Cortex of kidney (tissue), 1 donor: ENCODE measurements around the gene PROS1.

Source experiments
- DNase-seq: peaks from one replicate; lab custom pipeline; 2025; lab: John Stamatoyannopoulos, UW

PROS1 gene

DNA sequence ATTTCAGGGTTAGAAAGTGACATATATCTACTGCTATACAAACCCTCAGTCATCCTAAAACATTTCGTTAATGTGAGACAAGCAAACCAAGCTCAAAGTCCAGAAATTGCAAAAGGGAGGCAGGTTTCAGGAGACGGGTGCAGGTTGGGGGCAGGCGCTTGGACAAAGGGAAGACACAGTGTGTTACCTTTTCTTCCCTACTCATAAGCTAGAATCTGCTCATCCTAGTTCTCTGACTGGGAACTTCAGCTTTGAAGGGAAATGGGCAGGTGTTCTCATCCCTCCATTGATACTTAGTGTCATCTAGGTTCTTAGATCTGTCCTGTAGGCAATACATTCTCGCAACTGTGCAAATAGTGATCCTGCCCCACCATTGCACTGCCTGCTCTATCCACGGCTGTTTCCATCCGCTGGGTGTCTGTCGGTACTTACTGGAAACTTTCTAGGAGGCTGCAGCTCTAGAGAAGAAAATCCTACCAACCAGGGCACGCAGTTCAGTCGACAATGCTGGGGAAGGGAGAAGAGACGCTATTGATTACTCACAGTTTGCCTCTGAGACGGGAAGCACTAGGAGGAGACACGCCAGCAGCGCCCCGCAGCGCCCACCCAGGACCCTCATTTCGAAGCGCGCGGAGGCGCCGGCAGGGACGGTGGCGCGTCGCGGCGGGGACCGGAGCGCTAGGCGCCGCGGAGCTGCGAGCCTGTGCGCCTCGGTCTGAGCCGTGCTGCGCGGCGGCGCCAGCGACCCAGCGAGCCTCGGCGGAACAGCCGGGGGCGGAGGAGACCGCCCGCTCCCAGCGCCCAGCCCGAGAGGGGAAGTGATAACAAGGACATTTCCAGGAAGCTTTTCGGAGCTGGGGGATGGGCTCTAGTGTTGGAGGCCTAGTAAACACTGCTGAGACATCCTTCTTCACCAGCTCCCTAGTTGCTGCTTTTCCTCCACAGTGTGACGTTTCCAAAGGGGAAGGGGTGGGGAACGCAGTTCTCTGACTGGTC is at the start of gene PROS1:
TSS of gene PROS1 (minus strand) at position 766 of the 996 bp plus-strand sequence. CDS start at position 619, 147 bp downstream.
- no peak for DNase-seq

GRCh38 chr3:94020293-94020692 is 46.6 kb upstream of the PROS1 start:
- DNase-seq: no peak

GRCh38 chr3:94019659-94020058 is 46.0 kb upstream of the PROS1 start:
- DNase-seq: no peak

DNA sequence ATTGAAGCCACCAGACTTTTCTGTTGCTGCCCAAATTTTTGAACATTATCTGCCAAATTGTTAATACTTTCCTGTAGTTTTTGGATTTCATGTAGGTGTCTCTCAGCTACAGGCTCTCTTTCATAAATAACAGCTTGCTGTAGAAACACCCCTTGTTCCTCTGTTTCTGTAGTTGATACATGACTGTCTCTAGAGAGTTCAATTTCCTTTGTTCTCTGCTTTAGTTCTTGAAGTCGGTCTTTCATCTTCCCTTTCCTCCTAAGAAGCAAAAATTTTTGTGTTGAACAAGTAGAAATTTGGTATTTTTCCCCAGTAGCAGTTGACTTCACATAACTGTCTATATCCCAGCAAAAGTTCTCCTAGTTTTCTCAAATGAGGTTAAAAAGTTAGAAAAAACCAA is 41.3 kb upstream of the PROS1 start:
- no peak for DNase-seq

DNA sequence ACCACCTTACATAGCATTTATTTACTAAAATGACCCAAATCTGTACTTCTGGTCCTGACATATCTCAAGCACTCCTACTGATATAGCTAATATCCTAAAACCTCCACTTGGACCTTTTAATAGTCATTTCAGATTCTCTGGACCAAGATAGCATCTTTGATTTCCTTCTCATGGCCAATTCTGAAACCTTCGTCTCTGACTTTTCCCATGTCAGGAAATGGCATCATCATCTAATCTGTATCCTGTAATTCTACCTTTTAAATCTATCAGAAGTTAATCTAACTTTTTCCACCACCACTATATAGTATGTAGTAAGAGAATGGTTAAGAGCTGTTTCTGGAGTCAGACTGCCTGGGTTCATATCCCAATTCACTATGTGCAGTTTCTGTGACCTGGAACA is 38.5 kb upstream of the PROS1 start:
- DNase-seq: no peak

DNA sequence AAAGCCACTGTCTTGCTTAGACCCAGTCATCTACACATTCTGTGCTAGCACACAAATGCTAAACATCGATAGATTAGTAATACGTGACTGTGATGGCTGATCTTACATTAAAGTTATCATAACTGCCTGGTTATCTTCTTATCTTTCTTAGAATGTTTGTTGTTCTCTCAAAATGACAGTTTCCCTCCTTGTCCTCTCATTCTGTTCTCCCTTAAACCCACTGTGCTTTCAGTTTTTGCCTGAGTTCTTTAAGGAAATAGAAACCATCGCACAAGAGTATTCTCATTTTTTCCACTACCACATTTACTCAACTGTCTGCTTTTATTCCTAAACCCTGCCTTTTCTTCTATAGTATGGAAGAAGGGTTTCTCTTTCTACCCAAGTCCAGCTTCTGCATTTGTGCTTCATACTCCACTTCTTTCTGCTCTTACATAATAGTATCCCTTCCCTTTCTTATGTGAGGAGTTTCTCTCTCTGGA is 37.6 kb upstream of the PROS1 start:
- no peak for DNase-seq

DNA sequence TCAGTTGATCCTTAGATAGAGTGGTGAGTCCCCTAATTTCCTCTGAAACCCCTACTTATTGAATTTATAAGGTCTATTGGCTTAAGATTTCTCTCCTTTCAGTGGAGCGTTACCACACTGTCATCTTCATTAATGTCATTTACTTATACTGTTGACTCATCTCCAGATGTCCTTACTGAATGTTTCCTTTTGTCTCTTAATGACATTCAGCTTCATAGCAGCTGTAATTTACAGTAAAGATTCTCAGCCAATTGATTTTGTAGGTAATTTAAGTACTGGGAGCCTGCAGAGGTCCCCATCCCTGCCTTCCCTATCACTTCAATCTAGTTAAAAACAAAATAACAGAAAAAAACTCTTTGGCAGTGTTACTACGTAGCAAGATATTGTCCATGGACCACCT is 35.9 kb upstream of the PROS1 start:
- DNase-seq: no peak

DNA sequence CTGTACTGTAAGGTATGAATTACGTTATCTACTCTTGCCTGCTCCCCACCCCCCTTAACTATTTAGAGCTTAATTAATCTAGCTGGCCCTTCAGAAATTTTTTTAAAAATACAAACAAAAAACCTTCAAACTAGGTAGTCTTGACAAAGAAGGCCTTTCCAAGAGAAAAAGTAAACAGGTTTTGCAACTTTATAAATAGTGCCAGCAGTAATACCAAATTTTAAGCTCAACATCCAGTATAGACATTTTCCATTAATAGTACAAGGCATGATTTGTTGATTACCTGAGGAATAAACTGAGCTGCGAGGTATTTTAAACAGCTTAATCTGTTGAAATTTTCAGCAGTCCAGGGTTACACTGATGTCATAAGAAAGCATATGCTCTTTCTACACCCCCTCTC is 34.6 kb upstream of the PROS1 start:
- DNase-seq: no peak

DNA sequence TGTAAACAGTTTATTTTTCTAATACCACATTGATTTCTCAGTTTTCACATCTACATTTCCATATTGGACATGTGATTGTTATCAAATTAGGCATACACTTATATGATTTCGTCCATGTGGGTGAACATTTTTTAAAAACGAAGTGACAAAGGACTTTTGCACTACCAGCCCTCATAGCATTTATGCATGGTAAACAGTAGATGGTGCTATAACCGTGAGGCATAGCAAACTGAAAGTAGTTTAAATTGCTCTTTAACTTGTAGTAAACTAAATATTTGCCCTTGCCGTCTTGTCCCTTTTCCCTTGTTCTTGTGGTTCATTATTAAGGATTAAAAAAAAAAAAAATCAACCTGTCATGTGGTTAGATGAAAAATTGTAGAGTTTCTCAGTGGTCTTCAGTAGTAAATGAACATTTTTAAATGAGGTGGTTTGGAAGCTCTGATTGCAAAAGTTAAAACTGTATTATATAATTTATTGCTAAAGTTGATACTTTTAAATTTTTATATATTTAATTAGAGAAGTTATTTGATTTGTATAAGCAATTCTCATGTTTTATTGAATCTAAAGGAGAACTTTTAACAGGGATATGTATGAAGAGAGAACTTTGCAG is 30.7 kb upstream of the PROS1 start:
- no peak for DNase-seq

- DNase-seq: no peak
These were observed 28.3 kb upstream of the PROS1 start for GRCh38 chr3:94001827-94002495.

DNA sequence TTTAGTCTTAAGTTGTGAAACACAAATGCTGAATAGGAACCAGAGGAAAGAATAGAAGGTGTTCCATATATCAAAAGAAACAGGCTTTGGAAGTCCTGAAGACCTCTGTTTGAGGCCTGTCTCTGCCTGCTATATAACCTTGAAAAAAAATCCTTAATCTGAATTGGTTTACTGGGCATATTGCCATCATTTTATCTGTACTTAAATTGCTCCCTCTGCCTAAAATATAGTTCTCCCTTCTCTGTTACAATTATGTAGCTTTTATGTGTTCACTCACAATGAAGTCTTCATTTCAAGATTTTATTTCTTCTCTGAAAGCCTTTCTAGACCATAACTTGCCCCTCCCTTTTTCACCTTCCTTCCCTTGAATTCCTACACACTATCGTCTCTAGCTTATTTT is 27.5 kb upstream of the PROS1 start:
- DNase-seq: no peak

- DNase-seq: no peak
These were observed 20.4 kb upstream of the PROS1 start for GRCh38 chr3:93994056-93994455.

DNA sequence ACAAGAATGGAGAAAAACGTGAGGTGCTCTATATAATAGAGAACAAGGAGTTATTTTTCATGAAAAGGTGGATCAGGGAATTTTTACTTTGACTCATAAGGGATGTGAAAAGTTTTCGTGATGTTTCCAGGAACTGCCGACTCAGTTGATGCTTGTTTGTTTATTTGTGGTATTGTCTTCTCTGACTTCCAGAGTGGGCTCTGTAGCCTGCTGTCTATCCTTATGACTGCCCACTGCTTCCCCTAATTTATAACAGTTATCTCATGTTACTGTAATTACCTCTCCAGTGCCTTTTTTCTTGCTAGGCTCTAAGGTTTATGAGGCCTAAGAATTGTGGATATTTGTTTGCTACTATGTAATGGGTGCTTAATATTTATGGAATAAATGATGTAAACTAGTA is 18.5 kb upstream of the PROS1 start:
- DNase-seq: no peak

- DNase-seq: no peak
These were observed 17.9 kb upstream of the PROS1 start for GRCh38 chr3:93991631-93992030.

GRCh38 chr3:93989241-93989640 is 15.5 kb upstream of the PROS1 start:
- no peak for DNase-seq

GRCh38 chr3:93988764-93989163 is 15.1 kb upstream of the PROS1 start:
- DNase-seq: no peak

GRCh38 chr3:93988283-93988682 is 14.6 kb upstream of the PROS1 start:
- no peak for DNase-seq

DNA sequence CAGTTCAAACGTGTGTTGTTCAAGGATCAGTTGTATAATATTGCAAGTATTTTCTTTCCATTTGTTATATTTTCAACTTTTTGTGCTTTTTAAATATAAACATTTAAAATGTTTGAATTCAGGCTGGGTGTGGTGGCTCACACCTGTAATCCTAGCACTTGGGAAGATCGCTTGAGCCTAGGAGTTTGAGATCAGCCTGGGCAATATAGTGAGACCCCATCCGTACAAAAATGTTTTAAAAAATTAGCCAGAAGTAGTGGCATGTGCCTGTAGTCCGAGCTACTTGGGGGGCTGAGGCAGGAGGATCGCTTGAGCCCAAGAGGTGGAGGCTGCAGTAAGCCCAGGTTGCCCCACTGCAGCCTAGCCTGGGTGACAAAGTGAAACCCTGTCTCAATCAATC is 10.9 kb upstream of the PROS1 start:
- no peak for DNase-seq

DNA sequence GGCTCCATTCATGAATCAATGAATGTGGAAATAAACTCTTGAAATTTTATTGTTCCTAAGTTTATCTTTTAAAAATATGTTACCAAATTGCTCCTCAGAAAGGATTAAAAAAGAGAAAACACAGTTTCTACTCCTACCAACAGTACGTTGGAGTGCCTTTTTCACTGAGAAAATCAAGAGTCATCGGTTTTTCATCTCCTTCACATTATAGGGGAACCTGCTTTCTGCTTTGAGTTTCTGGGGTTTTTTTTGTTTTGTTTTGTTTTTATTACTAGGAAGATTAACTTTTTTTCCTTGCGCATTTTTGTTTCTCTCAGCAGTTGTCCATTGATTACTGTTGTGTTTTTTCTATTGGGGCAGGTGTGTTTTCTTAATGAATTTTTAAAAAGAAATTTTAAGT is 9.7 kb upstream of the PROS1 start:
- no peak for DNase-seq

GRCh38 chr3:93981649-93982048 is 8.0 kb upstream of the PROS1 start:
- DNase-seq: no peak

- peak; percentile 55 for DNase-seq
These were observed 6.4 kb upstream of the PROS1 start, which contains the start of gene ARL13B for GRCh38 chr3:93979850-93980676. Gene ARL13B, plus strand, starts transcription at chr3:93980155. Its CDS starts 269 bp downstream, at chr3:93980424.

DNA sequence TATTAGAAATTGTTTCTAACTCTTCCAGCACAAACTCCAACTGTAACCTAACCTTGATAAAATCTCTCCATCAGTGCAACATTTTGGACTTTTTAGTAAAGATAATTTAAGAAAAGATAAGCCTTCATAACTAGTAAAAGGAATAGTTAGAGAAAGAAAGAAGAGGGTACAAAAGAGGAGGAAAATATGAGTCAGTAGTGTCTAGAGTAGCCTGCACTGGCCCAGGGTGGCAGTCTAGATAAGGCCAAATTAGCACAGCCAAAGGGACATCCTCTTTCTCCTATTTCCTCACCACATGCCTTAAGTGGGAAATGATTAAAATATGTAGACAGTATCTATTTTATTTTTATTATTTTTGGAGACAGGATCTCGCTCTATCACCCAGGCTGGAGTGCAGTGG is 3.7 kb downstream of the PROS1 start:
- DNase-seq: no peak
